Vagina (tissue), 2 donors: ENCODE measurements around the gene COL25A1.

Source experiments
- POLR2A ChIP-seq, 2 donors: fragments of 450-650 bp; IDR thresholded peaks; one replicate each; pipeline ENCODE4 v1.6.1; 2017; ENCODE audit warnings: antibody characterized with exemption in 2 of 2, mild to moderate bottlenecking in 2 of 2, moderate library complexity in 2 of 2
- POLR2AphosphoS5 ChIP-seq, 2 donors: sonication (generic); formaldehyde crosslinking; IDR thresholded peaks; one replicate each; pipeline ENCODE4 v1.9.0; 2017; ENCODE audit warnings: antibody characterized with exemption in 2 of 2, mild to moderate bottlenecking in 2 of 2, low read depth in 1 of 2; ENCODE audit not compliant: insufficient read depth in 1 of 2
- TF ChIP-seq, protein P1 (sequence below), 3 experiments: fragments of 450-650 bp in 2 of 3; fragments of 200-600 bp in 1 of 3; sonication (generic) in 1 of 3; IDR thresholded peaks; one replicate each; pipeline ENCODE4 v1.5.1; 2017 to 2019; ENCODE audit warnings: antibody characterized with exemption in 3 of 3, mild to moderate bottlenecking in 2 of 3, moderate library complexity in 2 of 3

GRCh38 chr4:108787724-108788123, 514.7 kb downstream of the COL25A1 start:
- TF ChIP-seq, protein P1, sequence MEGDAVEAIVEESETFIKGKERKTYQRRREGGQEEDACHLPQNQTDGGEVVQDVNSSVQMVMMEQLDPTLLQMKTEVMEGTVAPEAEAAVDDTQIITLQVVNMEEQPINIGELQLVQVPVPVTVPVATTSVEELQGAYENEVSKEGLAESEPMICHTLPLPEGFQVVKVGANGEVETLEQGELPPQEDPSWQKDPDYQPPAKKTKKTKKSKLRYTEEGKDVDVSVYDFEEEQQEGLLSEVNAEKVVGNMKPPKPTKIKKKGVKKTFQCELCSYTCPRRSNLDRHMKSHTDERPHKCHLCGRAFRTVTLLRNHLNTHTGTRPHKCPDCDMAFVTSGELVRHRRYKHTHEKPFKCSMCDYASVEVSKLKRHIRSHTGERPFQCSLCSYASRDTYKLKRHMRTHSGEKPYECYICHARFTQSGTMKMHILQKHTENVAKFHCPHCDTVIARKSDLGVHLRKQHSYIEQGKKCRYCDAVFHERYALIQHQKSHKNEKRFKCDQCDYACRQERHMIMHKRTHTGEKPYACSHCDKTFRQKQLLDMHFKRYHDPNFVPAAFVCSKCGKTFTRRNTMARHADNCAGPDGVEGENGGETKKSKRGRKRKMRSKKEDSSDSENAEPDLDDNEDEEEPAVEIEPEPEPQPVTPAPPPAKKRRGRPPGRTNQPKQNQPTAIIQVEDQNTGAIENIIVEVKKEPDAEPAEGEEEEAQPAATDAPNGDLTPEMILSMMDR (IDR thresholded peaks at IDR 0.05): no peak
- TF ChIP-seq POLR2AphosphoS5 (IDR thresholded peaks at IDR 0.05; ENCODE audit: insufficient read depth in 1 of 2, low read depth in 1 of 2): no peak
- no peak for TF ChIP-seq POLR2A (IDR thresholded peaks at IDR 0.05)
